ENCODE data around the gene CAB39.

GRCh38 chr2:230823264-230823964 is 110.8 kb downstream of the CAB39 start:
- no peak for TF ChIP-seq CTCF (IDR thresholded peaks at IDR 0.05)
- no peak for TF ChIP-seq EP300 (IDR thresholded peaks at IDR 0.05)
- TF ChIP-seq POLR2A (IDR thresholded peaks at IDR 0.05) = no peak
